Right ventricle myocardium superior (tissue), 1 donor: Measurements from ENCODE around the gene HOXC13. TPM values are rescaled to one million over a fixed set of nuclear protein-coding genes. Genes with fewer than 3 reads are reported as not detected.

Source experiments
- ATAC-seq: fragments of 200-7000 bp; cut with Tn5 transposase; one replicate; pipeline ENCODE4 v1.9.1; 2020; ENCODE audit warnings: mild to moderate bottlenecking; ENCODE audit not compliant: poor library complexity
- DNase-seq: peaks from one replicate; pipeline ENCODE4 v3.0.0-alpha.2; 2020
- intact Hi-C: fragments of 100-400 bp; cut with DNase I; formaldehyde crosslinking; loops from one replicate; pipeline ENCODE4 v1.11.2; 2022
- total RNA-seq: library from RNA; stranded (reverse); fragmentation: NEBNext Ultra II Directional; extraction: Animal tissue kit (Norgen Biotek cat#: 25700); gene quantifications from one replicate; pipeline ENCODE4 v1.2.1, GENCODE V29; 2021
- donor health status: DM: no; HTN: yes; CAD: no; lungs with severe emphysema.

The HOXC13 gene
- total RNA-seq, 1 donor from 2014 or later = not detected

- no peak for DNase-seq
- ATAC-seq = no peak
- intact Hi-C loops = no loop called here
Measured at GRCh38 chr12:53937099-53937498, 1.5 kb upstream of the HOXC13 start.

GRCh38 chr12:53937596-53938325 is 870 bp upstream of the HOXC13 start:
- intact Hi-C loops = no loop called here
- DNase-seq (no peak), ATAC-seq (no peak)

GRCh38 chr12:53939141-53940108 is 794 bp downstream of the HOXC13 start:
- ATAC-seq (no peak), DNase-seq (no peak)
- intact Hi-C loops = no loop called here

GRCh38 chr12:53940443-53941014 is 1.9 kb downstream of the HOXC13 start:
- intact Hi-C loops = no loop called here
- DNase-seq = no peak
- ATAC-seq = no peak

GRCh38 chr12:53941187-53941586 is 2.6 kb downstream of the HOXC13 start:
- DNase-seq = no peak
- intact Hi-C loops = no loop called here
- ATAC-seq = no peak

- DNase-seq = no peak
- intact Hi-C loops = no loop called here
- no peak for ATAC-seq
Measured at GRCh38 chr12:53941750-53942149, 3.1 kb downstream of the HOXC13 start.

- DNase-seq (no peak), ATAC-seq (no peak)
- intact Hi-C loops = no loop called here
Measured at GRCh38 chr12:53942467-53942997, 3.9 kb downstream of the HOXC13 start.

- no peak for ATAC-seq
- intact Hi-C loops = no loop called here
- DNase-seq = no peak
Measured at GRCh38 chr12:53944209-53944608, 5.6 kb downstream of the HOXC13 start.

GRCh38 chr12:53944907-53945847 is 6.5 kb downstream of the HOXC13 start:
- ATAC-seq = no peak
- intact Hi-C loops = no loop called here
- DNase-seq = no peak

GRCh38 chr12:53947743-53948142 is 9.1 kb downstream of the HOXC13 start:
- no peak for DNase-seq
- no peak for ATAC-seq
- intact Hi-C loops = no loop called here

- DNase-seq = no peak
- ATAC-seq = no peak
- intact Hi-C loops = no loop called here
Measured at GRCh38 chr12:53948650-53949593, 10.3 kb downstream of the HOXC13 start.

GRCh38 chr12:53949631-53950436 is 11.2 kb downstream of the HOXC13 start:
- DNase-seq (no peak), ATAC-seq (no peak)

GRCh38 chr12:53950437-53950773 is 11.8 kb downstream of the HOXC13 start:
- ATAC-seq (no peak), DNase-seq (no peak)
- intact Hi-C loops = no loop called here

More at GRCh38 chr12:53949631-53950436, 11.2 kb downstream of the HOXC13 start:
- intact Hi-C loops = no loop called here

- intact Hi-C loops = no loop called here
- ATAC-seq (no peak), DNase-seq (no peak)
Measured at GRCh38 chr12:53950789-53951576, 12.4 kb downstream of the HOXC13 start.

- no peak for DNase-seq
- intact Hi-C loops = no loop called here
- no peak for ATAC-seq
Measured at GRCh38 chr12:53951577-53952334, 13.1 kb downstream of the HOXC13 start.
